GM20431 (cell line): ENCODE data around the gene CRAT.

ENCODE experiments used
- in situ Hi-C: fragments of 300-500 bp; cut with MseI, MboI; formaldehyde crosslinking; loops from one replicate; pipeline ENCODE4 v1.15.0; 2020; ENCODE audit warnings: low sequenced_read_pairs; ENCODE audit not compliant: unreplicated experiment

CRAT gene

DNA sequence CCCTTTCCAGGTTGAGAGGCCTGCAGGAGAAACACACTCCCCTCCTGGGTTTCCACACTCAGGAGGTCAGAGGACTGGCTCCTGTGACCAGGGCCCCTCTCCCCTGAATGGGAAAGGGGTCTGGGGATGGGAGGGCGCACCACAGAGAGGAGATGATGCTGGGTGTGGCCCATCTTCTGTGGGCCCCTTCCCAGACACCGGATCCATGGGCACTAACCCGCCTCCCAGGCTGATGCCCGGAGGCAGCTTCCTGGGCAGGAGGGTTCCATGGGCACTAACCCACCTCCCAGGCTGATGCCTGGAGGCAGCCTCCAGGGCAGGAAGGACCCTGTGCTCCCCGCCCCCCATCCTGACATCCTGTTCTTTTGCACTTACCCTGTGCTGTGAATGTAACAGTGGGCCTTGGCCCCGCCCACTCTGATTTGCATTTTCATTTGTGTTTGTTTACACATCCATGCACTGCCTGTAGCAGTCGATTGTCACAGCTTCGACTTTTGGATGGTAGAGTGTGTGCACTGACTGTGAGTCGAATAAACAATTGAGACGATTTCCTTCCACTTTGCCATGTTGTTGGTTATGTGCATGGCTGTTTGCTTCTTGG is 39.0 kb downstream of the CRAT start:
- in situ Hi-C loops = no loop called here

GRCh38 chr9:129070696-129071525 is 39.7 kb downstream of the CRAT start:
- in situ Hi-C loops = no loop called here

DNA sequence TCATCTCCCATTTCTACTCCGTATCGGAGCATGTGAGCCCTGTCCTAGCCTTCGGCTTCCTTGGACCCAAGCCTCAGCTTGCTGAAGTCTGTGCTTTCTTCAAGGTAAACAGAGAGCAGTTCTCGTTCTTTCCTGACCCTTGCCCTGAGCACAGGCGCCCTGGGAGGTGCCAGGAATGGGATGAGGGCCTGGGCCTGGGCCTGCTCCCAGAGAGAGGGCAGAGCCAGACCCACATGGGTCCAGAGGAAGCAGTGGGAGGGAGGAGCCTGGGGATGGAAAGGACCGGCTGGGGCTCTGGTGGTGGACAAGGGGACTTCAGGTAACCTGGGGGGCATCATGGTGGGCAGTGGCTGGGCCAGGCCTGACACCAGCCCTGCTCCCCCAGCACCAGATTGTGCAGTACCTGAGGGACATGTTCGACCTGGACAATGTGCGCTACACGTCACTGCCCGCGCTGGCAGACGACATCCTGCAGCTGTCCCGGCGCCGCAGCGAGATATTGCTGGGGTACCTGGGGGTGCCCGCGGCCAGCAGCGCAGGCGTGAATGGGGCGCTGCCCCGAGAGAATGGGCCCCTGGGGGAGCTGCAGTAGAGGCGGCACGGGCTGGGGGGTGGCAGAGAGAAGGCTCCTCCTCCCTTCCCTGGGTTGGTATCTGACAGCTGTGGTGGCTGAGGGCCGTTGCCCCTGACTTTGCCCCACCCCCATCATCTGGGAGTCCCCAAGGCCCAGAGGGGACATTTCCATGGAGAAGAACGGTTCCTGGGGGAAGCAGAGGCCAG is 40.5 kb downstream of the CRAT start:
- in situ Hi-C loops = no loop called here

DNA sequence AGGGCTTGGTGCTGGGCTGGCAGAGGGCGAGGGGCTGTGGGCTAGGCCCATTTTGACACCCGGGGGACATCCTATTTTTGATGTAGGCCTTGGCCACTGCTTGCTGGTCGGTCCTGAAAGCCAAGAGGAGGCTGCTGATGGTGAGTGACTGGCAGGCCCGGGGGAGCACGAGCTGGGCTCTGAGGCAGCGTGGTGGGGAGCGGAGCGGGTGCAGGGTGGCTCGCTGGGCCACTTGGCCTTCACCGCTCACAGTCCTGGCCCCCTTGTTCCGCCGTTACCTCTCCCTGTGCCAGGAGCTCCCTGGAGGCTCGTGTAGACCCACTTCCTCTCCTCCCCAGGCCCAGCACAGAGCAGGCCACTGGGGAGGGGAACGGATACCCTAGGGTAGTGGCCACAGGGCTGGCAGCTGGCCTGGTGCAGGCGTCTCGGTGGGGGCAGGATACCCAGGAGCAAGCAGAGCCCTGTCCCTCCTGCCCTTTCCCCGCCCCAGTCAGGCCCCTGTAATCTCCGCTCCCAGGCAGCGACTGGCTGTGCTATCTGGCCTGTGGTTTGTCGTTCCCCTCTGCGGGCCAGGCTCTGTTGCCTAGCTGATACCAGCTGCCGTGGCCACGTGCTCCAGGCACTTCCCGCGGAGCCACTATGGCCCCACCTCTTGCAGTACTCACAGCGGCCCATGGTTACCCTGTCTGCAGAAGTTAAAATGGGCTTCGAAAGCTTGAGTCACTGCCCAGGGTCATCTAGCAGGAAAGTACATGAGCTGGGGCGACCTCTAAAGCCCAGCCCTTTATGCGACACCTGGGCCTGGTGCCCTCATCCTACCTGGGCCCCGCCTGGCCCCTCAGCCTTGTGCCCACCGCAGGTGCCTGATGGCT is 41.4 kb downstream of the CRAT start:
- in situ Hi-C loops = no loop called here

DNA sequence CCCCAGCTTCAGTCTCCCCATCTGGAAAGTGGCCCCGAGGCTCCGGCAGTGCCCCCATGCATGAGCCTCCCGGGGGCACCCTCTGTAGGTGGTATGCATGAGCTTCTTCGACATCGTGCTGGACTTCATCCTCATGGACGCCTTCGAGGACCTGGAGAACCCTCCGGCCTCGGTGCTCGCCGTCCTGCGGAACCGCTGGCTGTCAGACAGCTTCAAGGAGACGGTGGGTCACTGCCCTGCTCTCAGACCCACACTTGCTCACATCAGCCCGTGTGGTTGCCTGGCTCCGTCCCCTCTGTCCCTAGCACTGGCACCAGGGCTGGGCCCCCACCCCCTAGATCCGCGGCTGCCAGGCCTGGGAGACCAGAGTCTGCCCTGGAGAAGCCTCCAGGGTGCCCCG is 42.5 kb downstream of the CRAT start:
- in situ Hi-C loops = no loop called here

GRCh38 chr9:129064499-129064908 is 46.1 kb downstream of the CRAT start:
- in situ Hi-C loops = no loop called here

GRCh38 chr9:129063061-129063460 is 47.5 kb downstream of the CRAT start:
- in situ Hi-C loops = no loop called here

- in situ Hi-C loops = no loop called here
These were observed 49.6 kb downstream of the CRAT start for GRCh38 chr9:129060991-129061390.

GRCh38 chr9:129059796-129060785 is 50.5 kb downstream of the CRAT start:
- in situ Hi-C loops = no loop called here

DNA sequence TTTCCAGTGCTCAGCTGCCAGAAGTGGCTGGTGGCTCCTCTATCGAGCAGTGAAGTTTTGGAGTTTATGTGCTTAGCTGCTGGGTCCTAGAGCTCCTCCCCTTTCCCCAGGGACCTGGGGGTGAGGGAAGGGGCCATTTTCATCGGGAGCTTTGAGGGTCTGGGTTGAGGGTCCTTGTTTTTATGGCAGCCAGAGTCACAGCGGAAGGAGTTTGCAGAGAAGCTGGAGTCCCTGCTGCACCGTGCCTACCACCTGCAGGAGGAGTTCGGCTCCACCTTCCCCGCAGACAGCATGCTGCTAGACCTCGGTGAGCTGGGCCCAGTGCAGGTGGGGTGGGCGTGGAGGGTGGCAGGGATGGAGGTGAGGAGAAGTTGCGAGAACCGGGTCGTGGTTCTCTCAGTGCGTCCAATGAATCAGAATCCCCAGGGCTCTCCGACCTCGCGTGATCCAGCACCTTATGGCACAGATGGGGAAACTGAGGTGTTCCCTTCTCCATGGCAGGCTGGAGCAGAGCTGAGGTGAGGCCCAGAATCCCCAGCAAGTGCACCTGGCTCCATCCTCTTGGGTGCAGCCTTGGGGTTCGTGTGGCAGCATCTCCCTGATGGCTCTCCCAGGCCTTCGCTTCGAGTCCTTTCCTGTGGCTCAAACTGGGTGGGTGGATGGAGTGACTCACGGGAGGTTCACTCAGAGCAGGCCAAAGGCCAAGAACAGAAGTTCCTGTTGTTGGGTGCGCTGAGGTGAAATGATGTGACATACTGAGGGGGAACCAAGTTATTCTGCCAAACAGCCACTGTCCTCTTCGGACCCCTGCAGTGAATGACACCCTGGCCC is 51.4 kb downstream of the CRAT start:
- in situ Hi-C loops = no loop called here

- in situ Hi-C loops = no loop called here
These were observed 56.3 kb downstream of the CRAT start for GRCh38 chr9:129054163-129054851.

DNA sequence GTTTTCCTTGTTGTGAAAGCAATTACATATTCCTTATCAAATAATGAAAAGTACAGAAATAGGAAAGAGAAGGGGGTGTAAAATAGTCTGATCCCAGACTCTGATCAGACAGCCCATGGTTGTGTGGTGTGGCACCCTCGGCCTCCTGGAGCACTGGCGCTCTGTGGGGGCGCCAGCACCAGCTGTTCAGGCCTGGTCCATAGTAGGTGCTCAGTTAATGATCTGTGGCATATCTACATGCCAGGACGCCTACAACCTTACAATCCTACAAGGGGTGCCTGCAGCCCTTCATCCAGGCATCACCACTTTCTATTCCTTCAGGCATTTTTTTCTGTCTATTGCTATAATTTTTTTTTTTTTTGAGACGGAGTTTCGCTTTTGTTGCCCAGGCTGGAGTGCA is 57.6 kb downstream of the CRAT start:
- in situ Hi-C loops = no loop called here

GRCh38 chr9:129052592-129052991 is 58.0 kb downstream of the CRAT start:
- in situ Hi-C loops = no loop called here
